ENCODE measurements around the gene RELB.

DNA sequence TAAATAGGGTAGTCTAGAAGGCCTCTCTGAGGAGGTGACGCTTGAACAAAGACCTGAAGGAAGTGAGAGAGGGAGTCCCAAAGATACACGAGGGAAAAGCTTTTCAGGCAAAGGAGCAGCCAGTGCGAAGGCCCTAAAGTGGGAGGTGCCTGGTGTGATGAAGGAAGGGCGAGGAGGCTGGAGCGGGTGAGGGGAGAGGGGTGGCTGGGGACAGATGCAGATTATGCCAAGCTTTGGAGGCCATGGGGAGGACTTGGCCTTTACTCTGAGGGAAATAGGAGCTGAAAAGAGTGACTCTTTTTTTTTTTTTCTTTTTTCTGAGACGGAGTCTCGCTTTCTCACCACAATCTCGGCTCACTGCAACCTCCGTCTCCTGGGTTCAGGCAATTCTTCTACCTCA is 43.2 kb upstream of the RELB start:
- TF ChIP-seq, protein P1, sequence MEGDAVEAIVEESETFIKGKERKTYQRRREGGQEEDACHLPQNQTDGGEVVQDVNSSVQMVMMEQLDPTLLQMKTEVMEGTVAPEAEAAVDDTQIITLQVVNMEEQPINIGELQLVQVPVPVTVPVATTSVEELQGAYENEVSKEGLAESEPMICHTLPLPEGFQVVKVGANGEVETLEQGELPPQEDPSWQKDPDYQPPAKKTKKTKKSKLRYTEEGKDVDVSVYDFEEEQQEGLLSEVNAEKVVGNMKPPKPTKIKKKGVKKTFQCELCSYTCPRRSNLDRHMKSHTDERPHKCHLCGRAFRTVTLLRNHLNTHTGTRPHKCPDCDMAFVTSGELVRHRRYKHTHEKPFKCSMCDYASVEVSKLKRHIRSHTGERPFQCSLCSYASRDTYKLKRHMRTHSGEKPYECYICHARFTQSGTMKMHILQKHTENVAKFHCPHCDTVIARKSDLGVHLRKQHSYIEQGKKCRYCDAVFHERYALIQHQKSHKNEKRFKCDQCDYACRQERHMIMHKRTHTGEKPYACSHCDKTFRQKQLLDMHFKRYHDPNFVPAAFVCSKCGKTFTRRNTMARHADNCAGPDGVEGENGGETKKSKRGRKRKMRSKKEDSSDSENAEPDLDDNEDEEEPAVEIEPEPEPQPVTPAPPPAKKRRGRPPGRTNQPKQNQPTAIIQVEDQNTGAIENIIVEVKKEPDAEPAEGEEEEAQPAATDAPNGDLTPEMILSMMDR (IDR thresholded peaks at IDR 0.05 in 2 of 3, conservative IDR thresholded peaks at IDR 0.05 in 1 of 3; ENCODE audit: insufficient read depth in 2 of 3, low read depth in 1 of 3, low read length in 3 of 3): no peak
- no peak for TF ChIP-seq RCOR1 (IDR thresholded peaks at IDR 0.05; ENCODE audit: borderline replicate concordance in 1 of 2, low read depth in 2 of 2, low read length in 2 of 2)
- TF ChIP-seq, protein P2, sequence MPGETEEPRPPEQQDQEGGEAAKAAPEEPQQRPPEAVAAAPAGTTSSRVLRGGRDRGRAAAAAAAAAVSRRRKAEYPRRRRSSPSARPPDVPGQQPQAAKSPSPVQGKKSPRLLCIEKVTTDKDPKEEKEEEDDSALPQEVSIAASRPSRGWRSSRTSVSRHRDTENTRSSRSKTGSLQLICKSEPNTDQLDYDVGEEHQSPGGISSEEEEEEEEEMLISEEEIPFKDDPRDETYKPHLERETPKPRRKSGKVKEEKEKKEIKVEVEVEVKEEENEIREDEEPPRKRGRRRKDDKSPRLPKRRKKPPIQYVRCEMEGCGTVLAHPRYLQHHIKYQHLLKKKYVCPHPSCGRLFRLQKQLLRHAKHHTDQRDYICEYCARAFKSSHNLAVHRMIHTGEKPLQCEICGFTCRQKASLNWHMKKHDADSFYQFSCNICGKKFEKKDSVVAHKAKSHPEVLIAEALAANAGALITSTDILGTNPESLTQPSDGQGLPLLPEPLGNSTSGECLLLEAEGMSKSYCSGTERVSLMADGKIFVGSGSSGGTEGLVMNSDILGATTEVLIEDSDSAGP (CRISPR knock-in tag; IDR thresholded peaks at IDR 0.05): no peak
- no peak for TF ChIP-seq BCOR (IDR thresholded peaks at IDR 0.05)

All from K562 (cell line).